Osteocyte (in vitro differentiated cells): ENCODE results near the gene RETREG3. TPM values are rescaled to one million over a fixed set of nuclear protein-coding genes. Genes with fewer than 3 reads are reported as not detected.
"Not testable (repeated sequence)": the region's sequence is repeated elsewhere in the genome, so short reads cannot be mapped to it uniquely, and the experiment has no call there.

Source experiments
- DNase-seq: peaks from one replicate; pipeline ENCODE4 v3.0.0; 2021; ENCODE audit warnings: mixed read lengths; ENCODE audit not compliant: unreplicated experiment; ENCODE audit errors: extremely low spot score
- H3K27ac Mint-ChIP-seq: one replicate; pipeline ENCODE4 v1.8.0; 2021; ENCODE audit warnings: mild to moderate bottlenecking, mixed read lengths; ENCODE audit not compliant: unreplicated experiment
- H3K27me3 Mint-ChIP-seq: one replicate; pipeline ENCODE4 v1.8.0; 2021; ENCODE audit warnings: mixed read lengths; ENCODE audit not compliant: unreplicated experiment
- H3K36me3 Mint-ChIP-seq: one replicate; pipeline ENCODE4 v1.8.0; 2021; ENCODE audit warnings: mixed read lengths; ENCODE audit not compliant: unreplicated experiment
- H3K4me1 Mint-ChIP-seq: one replicate; pipeline ENCODE4 v1.8.0; 2021; ENCODE audit warnings: mixed read lengths; ENCODE audit not compliant: unreplicated experiment
- H3K4me3 Mint-ChIP-seq: one replicate; pipeline ENCODE4 v1.8.0; 2021; ENCODE audit warnings: mild to moderate bottlenecking, moderate library complexity, mixed read lengths; ENCODE audit not compliant: unreplicated experiment
- H3K9me3 Mint-ChIP-seq: one replicate; pipeline ENCODE4 v1.8.0; 2021; ENCODE audit warnings: mixed read lengths; ENCODE audit not compliant: unreplicated experiment
- CTCF ChIP-seq: fragments of 200-600 bp; sonication (generic); IDR thresholded peaks from 2 replicates; pipeline ENCODE4 v1.5.0; 2021; ENCODE audit warnings: antibody characterized with exemption, mild to moderate bottlenecking, moderate library complexity
- total RNA-seq: library from RNA; stranded (reverse); gene quantifications from 2 replicates; pipeline ENCODE4 v1.2.1, GENCODE V29; 2021

RETREG3 gene
- total RNA-seq, 1 donor from 2014 or later: 80.1 TPM

- DNase-seq: no peak
- Mint-ChIP-seq H3K9me3 (no peaks in the 10 kb centered on the region), H3K4me1 (peaks cover 4% of the 10 kb centered on the region), H3K27ac (no peak overlapping the region), H3K36me3 (peaks cover 19% of the 10 kb centered on the region), H3K27me3 (no peaks in the 10 kb centered on the region), H3K4me3 (no peak overlapping the region)
- no peak for TF ChIP-seq CTCF
These were observed 9.4 kb upstream of the RETREG3 start for GRCh38 chr17:42618442-42619150.

DNA sequence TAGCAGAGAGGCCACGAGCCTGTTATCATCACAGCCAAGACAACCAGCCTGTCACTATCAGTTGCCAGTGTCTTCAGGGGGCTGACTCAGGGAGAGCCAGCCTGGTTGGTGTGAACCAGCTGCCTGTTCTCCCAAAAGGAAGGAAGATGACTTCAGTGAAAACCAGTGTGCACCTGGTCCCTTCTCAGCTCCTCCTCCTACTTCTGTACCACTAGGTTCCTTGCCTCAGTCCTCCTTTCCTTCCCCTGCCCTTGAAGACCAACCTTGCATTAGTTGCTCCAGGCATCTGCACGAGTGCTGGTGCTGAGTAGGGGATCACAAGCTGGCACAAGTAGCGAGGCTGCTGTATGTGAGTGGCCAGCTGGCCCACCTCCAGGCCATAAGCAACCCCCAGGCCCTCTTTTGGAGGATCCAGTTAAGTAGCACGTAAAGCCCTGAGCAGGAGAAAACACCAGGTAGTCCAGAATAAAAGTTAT, 8.8 kb upstream of the RETREG3 start:
- H3K4me1 Mint-ChIP-seq: peaks cover 4% of the 10 kb centered on the region
- no peaks in the 10 kb centered on the region for H3K9me3 Mint-ChIP-seq
- TF ChIP-seq CTCF: no peak
- H3K36me3 Mint-ChIP-seq: peaks cover 21% of the 10 kb centered on the region
- H3K4me3 Mint-ChIP-seq: no peak overlapping the region
- no peak for DNase-seq
- H3K27me3 Mint-ChIP-seq: no peaks in the 10 kb centered on the region
- no peak overlapping the region for H3K27ac Mint-ChIP-seq

DNA sequence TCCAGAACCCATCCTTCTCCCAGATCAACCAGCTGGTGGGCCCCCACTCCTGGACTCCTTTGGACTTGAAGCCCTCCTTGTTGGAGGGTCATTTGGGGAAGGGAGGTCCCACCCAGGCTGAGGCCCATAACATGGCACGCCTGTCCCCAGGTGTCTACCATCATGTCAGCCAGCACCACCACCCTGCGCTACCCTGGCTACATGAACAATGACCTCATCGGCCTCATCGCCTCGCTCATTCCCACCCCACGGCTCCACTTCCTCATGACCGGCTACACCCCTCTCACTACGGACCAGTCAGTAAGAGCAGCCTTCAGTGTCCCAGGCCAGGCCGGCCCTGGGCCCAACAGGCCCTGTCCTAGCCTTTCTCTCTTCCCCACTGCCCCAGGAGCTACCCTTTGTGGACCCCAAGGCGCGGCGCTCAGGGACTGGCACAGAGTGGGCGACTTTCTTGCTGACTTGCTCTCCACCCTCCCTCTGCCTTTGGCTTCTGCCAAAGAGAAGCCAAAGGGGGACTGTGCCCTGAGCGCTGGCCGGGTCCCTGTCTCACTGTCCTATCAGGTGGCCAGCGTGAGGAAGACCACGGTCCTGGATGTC, 4.6 kb upstream of the RETREG3 start:
- no peak for TF ChIP-seq CTCF
- DNase-seq: no peak
- no peak overlapping the region for H3K4me3 Mint-ChIP-seq
- H3K9me3 Mint-ChIP-seq: no peaks in the 10 kb centered on the region
- H3K4me1 Mint-ChIP-seq: peaks cover 8% of the 10 kb centered on the region
- peaks cover 26% of the 10 kb centered on the region for H3K36me3 Mint-ChIP-seq
- H3K27ac Mint-ChIP-seq: no peak overlapping the region
- no peaks in the 10 kb centered on the region for H3K27me3 Mint-ChIP-seq

- Mint-ChIP-seq H3K27ac (no peak overlapping the region), H3K4me3 (peak overlapping the region; percentile 29), H3K4me1 (peaks cover 16% of the 10 kb centered on the region), H3K36me3 (peaks cover 26% of the 10 kb centered on the region), H3K9me3 (no peaks in the 10 kb centered on the region), H3K27me3 (no peaks in the 10 kb centered on the region)
- no peak for TF ChIP-seq CTCF
- no peak for DNase-seq
These were observed 2.8 kb upstream of the RETREG3 start for GRCh38 chr17:42612013-42612412.

DNA sequence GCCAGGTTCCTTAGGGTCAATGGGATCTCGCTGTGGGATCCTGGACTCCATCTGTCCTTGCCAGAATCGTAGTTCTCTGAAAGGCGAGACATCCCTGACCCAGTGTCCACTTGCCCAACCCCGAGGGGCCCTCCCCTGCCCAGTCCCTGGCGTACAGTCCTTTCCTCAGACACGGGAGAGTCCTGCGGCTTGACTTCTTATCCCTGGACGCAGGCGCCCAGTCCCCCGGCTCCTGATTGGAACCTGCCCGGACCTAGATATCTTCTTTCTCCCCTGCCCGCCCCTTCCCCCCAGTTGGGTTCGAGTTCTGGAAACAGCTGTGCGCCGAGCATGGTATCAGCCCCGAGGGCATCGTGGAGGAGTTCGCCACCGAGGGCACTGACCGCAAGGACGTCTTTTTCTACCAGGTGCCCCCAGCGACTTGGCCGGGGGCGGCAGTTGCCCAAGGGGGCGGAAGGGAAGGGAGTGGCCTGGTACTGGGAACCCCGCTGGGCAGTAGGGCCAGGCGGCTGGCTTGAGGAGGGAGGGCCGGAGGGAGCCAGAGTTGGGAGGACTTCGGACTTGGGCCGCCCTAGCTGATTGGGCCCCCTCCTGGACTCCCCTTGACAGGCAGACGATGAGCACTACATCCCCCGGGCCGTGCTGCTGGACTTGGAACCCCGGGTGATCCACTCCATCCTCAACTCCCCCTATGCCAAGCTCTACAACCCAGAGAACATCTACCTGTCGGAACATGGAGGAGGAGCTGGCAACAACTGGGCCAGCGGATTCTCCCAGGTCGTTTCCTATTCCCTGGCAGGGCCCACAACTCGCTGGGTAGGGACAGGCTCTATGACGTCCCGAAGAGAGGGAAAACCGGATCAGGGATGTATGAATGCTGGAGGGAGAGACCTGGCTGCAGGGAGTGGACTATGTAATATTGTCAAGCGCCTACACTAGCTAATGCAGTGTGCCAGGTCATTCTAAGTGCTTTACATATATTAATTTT, 934 bp upstream of the RETREG3 start:
- DNase-seq: not testable (repeated sequence)
- peak overlapping the region; percentile 99 for H3K4me3 Mint-ChIP-seq

More for the DNA sequence above, 934 bp upstream of the RETREG3 start:
- Mint-ChIP-seq H3K4me1 (peaks cover 30% of the 10 kb centered on the region), H3K36me3 (peaks cover 21% of the 10 kb centered on the region), H3K27ac (peak overlapping the region; percentile 90)
- H3K9me3 Mint-ChIP-seq, H3K27me3 Mint-ChIP-seq: not testable (repeated sequence)
